ENCODE results near the gene UBE2H.

DNA sequence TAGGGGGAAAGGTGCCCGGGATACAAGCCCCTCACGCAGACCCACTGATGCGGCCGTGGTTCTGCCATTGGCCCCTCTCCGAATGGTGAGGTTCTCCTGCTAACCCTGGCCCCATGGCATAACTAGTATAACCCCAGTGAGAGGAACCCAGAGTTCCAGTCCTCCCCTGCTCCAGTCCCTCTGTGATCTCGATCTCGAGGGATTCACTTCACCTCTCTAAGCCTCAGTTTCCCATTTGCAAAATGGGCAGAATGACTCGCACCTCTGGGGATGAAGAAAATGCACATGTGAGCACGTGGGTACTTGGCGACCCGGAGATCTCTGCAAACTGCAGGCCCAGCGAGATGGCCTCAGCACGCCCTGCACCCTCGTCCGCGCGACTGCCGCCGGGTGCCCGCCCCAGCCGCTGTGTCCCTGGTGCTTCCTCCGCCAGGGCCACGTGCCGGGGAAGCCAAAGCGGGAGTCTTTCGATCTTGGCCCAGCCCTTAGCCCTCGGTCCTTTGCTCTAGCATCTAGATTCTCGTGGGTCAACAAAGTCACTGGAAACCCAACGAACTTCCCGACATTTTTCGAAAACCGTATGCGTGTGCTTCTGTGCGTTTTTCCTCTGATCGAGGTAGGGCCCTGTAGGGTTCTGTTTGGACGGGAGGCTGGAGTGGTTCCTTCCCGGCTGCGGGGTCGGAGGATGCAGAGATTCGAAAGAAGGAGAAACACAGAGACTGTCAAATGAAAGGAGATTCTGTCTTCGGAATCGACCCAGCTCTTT lies 169.8 kb downstream of the UBE2H start:
- no peak for TF ChIP-seq POLR2A (IDR thresholded peaks at IDR 0.05)
- TF ChIP-seq, protein P1, sequence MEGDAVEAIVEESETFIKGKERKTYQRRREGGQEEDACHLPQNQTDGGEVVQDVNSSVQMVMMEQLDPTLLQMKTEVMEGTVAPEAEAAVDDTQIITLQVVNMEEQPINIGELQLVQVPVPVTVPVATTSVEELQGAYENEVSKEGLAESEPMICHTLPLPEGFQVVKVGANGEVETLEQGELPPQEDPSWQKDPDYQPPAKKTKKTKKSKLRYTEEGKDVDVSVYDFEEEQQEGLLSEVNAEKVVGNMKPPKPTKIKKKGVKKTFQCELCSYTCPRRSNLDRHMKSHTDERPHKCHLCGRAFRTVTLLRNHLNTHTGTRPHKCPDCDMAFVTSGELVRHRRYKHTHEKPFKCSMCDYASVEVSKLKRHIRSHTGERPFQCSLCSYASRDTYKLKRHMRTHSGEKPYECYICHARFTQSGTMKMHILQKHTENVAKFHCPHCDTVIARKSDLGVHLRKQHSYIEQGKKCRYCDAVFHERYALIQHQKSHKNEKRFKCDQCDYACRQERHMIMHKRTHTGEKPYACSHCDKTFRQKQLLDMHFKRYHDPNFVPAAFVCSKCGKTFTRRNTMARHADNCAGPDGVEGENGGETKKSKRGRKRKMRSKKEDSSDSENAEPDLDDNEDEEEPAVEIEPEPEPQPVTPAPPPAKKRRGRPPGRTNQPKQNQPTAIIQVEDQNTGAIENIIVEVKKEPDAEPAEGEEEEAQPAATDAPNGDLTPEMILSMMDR (IDR thresholded peaks at IDR 0.05), result no peak
